IMR-90 (cell line): ENCODE data around the gene METTL5. TPM values are rescaled to one million over a fixed set of nuclear protein-coding genes. Genes with fewer than 3 reads are reported as not detected.

Experiments
- ATAC-seq: fragments of 200-7000 bp; cut with Tn5 transposase; 2 replicates; pipeline ENCODE4 v1.9.1; 2020; ENCODE audit warnings: low read depth, mild to moderate bottlenecking, moderate library complexity
- BruUV-seq: library from RNA; stranded (reverse); fragments of 400-500 nt; replicated peaks from 2 replicates; lab custom pipeline; 2021; lab: Mats Ljungman, UMichigan
- CTCF ChIA-PET: fragments of 300-600 bp; formaldehyde crosslinking; extraction: SDS; loops from one replicate; lab custom pipeline; 2021; ENCODE audit warnings: antibody characterized with exemption; lab: Yijun Ruan, JAX
- POLR2A ChIA-PET: fragments of 300-600 bp; sonication (Branson Sonifier 250); formaldehyde crosslinking; loops from one replicate; lab custom pipeline; 2022; ENCODE audit warnings: antibody characterized with exemption; ENCODE audit not compliant: unreplicated experiment; lab: Charles Lee
- DNase-seq: peaks from one replicate; pipeline ENCODE4 v3.0.0; 2013
- H2AFZ ChIP-seq: replicated peaks from 2 replicates; pipeline ENCODE3; 2013; ENCODE audit warnings: low read length, mild to moderate bottlenecking; ENCODE audit not compliant: poor library complexity
- H2AK5ac ChIP-seq: 2 replicates; pipeline ENCODE4 v1.6.1; 2013; ENCODE audit warnings: low read depth, low read length, inconsistent platforms
- H2AK9ac ChIP-seq: replicated peaks from 2 replicates; pipeline ENCODE3; 2013; ENCODE audit warnings: mild to moderate bottlenecking, low read depth, low read length, moderate library complexity; ENCODE audit not compliant: poor library complexity
- H2BK120ac ChIP-seq: 2 replicates; pipeline ENCODE4 v1.6.1; 2013; ENCODE audit warnings: low read depth, low read length, inconsistent platforms
- H2BK15ac ChIP-seq: 3 replicates; pipeline ENCODE4 v1.6.1; 2013; ENCODE audit warnings: low read depth, low read length, inconsistent platforms
- H2BK20ac ChIP-seq: 2 replicates; pipeline ENCODE4 v1.6.1; 2013; ENCODE audit warnings: low read depth, mild to moderate bottlenecking, inconsistent platforms, low read length, moderate library complexity
- H2BK5ac ChIP-seq: 2 replicates; pipeline ENCODE4 v1.6.1; 2013; ENCODE audit warnings: mild to moderate bottlenecking, low read depth, low read length, inconsistent platforms; ENCODE audit not compliant: poor library complexity, severe bottlenecking
- H3K14ac ChIP-seq: replicated peaks from 2 replicates; pipeline ENCODE4 v1.6.1; 2013; ENCODE audit warnings: low read depth, low read length, inconsistent platforms
- H3K18ac ChIP-seq: 2 replicates; pipeline ENCODE4 v1.6.1; 2013; ENCODE audit warnings: low read depth, low read length, control low read depth
- H3K23ac ChIP-seq: 2 replicates; pipeline ENCODE4 v1.6.1; 2013; ENCODE audit warnings: low read depth, low read length, inconsistent platforms
- H3K27ac ChIP-seq: 2 replicates; pipeline ENCODE4 v1.5.1; 2013; ENCODE audit warnings: mild to moderate bottlenecking, control low read depth, low read length; ENCODE audit not compliant: insufficient read depth
- H3K27me3 ChIP-seq: 2 replicates; pipeline ENCODE4 v1.6.1; 2013; ENCODE audit warnings: low read length; ENCODE audit not compliant: control insufficient read depth, insufficient read depth
- H3K36me3 ChIP-seq: 2 replicates; pipeline ENCODE4 v1.6.1; 2013; ENCODE audit warnings: low read length, mixed read lengths; ENCODE audit not compliant: control insufficient read depth, insufficient read depth
- H3K4ac ChIP-seq: 2 replicates; pipeline ENCODE4 v1.6.1; 2013; ENCODE audit warnings: low read depth, low read length, inconsistent platforms
- H3K4me1 ChIP-seq: 2 replicates; pipeline ENCODE4 v1.6.1; 2013; ENCODE audit warnings: low read length, mixed read lengths; ENCODE audit not compliant: control insufficient read depth, insufficient read depth
- H3K4me2 ChIP-seq: 2 replicates; pipeline ENCODE4 v1.6.1; 2013; ENCODE audit warnings: low read depth, mild to moderate bottlenecking, control low read depth, low read length, moderate library complexity
- H3K4me3 ChIP-seq: 2 replicates; pipeline ENCODE4 v1.5.1; 2013; ENCODE audit warnings: low read depth, mild to moderate bottlenecking, control low read depth, low read length, moderate library complexity; ENCODE audit not compliant: insufficient read depth
- H3K56ac ChIP-seq: 2 replicates; pipeline ENCODE4 v1.6.1; 2013; ENCODE audit warnings: low read length, inconsistent platforms; ENCODE audit not compliant: insufficient read depth; ENCODE audit errors: extremely low read depth
- H3K79me1 ChIP-seq, 2 experiments: 2 replicates each; pipeline ENCODE4 v1.6.1; 2013; ENCODE audit warnings: low read length in 2 of 2, inconsistent platforms in 1 of 2, low read depth in 1 of 2
- H3K9ac ChIP-seq: 2 replicates; pipeline ENCODE4 v1.6.1; 2013; ENCODE audit warnings: low read depth, low read length, control low read depth
- H3K9me1 ChIP-seq: 2 replicates; pipeline ENCODE4 v1.6.1; 2013; ENCODE audit warnings: low read length, inconsistent platforms; ENCODE audit not compliant: insufficient read depth
- H3K9me3 ChIP-seq: 2 replicates; pipeline ENCODE4 v1.6.1; 2013; ENCODE audit warnings: low read length; ENCODE audit not compliant: control insufficient read depth, insufficient read depth
- H4K20me1 ChIP-seq: 2 replicates; pipeline ENCODE4 v1.6.1; 2013; ENCODE audit warnings: low read length, inconsistent platforms; ENCODE audit not compliant: insufficient read depth
- H4K5ac ChIP-seq: 2 replicates; pipeline ENCODE4 v1.6.1; 2013; ENCODE audit warnings: mild to moderate bottlenecking, low read depth, low read length, control low read depth
- H4K8ac ChIP-seq, 2 experiments: 2 replicates each; pipeline ENCODE4 v1.6.1; 2013; ENCODE audit warnings: low read depth in 2 of 2, low read length in 2 of 2, control low read depth in 1 of 2, inconsistent platforms in 1 of 2
- H4K91ac ChIP-seq: 2 replicates; pipeline ENCODE4 v1.6.1; 2013; ENCODE audit warnings: low read depth, low read length, inconsistent platforms; ENCODE audit not compliant: insufficient read depth
- BHLHE40 ChIP-seq: fragments of 150-350 bp; IDR thresholded peaks from 2 replicates; pipeline ENCODE4 v1.6.1; 2016; ENCODE audit warnings: mild to moderate bottlenecking, low read depth, low read length
- CEBPB ChIP-seq: IDR thresholded peaks from 2 replicates; pipeline ENCODE4 v1.6.1; 2012; ENCODE audit warnings: low read depth, low read length, improper control_type of control experiment
- MXI1 ChIP-seq: IDR thresholded peaks from 2 replicates; pipeline ENCODE4 v1.6.1; 2012; ENCODE audit warnings: low read depth, mild to moderate bottlenecking, low read length, moderate library complexity, borderline replicate concordance
- RCOR1 ChIP-seq: IDR thresholded peaks from 2 replicates; pipeline ENCODE4 v1.6.1; 2012; ENCODE audit warnings: mild to moderate bottlenecking, low read length, improper control_type of control experiment; ENCODE audit not compliant: insufficient replicate concordance
- WGBS, 2 experiments: methylation state at CpG; one replicate each; pipeline versions ENCODE4 v1.1.5 to v1.1.7; 2013; ENCODE audit warnings: missing lambda C conversion rate in 2 of 2; ENCODE audit not compliant: insufficient read length in 1 of 2; ENCODE audit errors: extremely low coverage in 2 of 2; 5-methylcytosine and 5-hydroxymethylcytosine counted together
- dilution Hi-C: fragments of 300-500 bp; cut with HindIII; formaldehyde crosslinking; loops from one replicate; pipeline ENCODE4 v1.14.3; 2018; ENCODE audit warnings: low sequenced_read_pairs; ENCODE audit not compliant: unreplicated experiment
- in situ Hi-C: fragments of 300-500 bp; cut with MboI; formaldehyde crosslinking; loops from 3 replicates; pipeline ENCODE4 v1.14.3; 2019; ENCODE audit warnings: low sequenced_read_pairs, inconsistent platforms, mixed read lengths
- intact Hi-C: fragments of 100-400 bp; cut with micrococcal nuclease; formaldehyde crosslinking; loops from 2 replicates; pipeline ENCODE4 v1.10.0; 2022
- polyA plus RNA-seq, 3 experiments: library from polyadenylated mRNA; depleted of rRNA; stranded (reverse); fragments of >200 nt; gene quantifications; 2 replicates each; pipeline ENCODE4 v1.2.3, GENCODE V29; 2012; ENCODE audit warnings: low replicate concordance in 1 of 3
- total RNA-seq: library from RNA; depleted of rRNA; stranded (reverse); fragments of >200 nt; gene quantifications from 2 replicates; pipeline ENCODE4 v1.2.3, GENCODE V29; 2012
- TF ChIP-seq, protein P1 (sequence below): conservative IDR thresholded peaks from 2 replicates; pipeline ENCODE4 v1.5.1; 2012; ENCODE audit warnings: mild to moderate bottlenecking, low read depth, low read length, improper control_type of control experiment

The METTL5 gene
- total and polyA plus RNA-seq, 2 of the 4 experiments (the other 2 are of a cell fraction), result 38.3 to 49.8 TPM

- TF ChIP-seq, protein P1, sequence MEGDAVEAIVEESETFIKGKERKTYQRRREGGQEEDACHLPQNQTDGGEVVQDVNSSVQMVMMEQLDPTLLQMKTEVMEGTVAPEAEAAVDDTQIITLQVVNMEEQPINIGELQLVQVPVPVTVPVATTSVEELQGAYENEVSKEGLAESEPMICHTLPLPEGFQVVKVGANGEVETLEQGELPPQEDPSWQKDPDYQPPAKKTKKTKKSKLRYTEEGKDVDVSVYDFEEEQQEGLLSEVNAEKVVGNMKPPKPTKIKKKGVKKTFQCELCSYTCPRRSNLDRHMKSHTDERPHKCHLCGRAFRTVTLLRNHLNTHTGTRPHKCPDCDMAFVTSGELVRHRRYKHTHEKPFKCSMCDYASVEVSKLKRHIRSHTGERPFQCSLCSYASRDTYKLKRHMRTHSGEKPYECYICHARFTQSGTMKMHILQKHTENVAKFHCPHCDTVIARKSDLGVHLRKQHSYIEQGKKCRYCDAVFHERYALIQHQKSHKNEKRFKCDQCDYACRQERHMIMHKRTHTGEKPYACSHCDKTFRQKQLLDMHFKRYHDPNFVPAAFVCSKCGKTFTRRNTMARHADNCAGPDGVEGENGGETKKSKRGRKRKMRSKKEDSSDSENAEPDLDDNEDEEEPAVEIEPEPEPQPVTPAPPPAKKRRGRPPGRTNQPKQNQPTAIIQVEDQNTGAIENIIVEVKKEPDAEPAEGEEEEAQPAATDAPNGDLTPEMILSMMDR, result peak; percentile 68
- TF ChIP-seq CEBPB (no peak), BHLHE40 (no peak), MXI1 (no peak)
These were observed 57.3 kb downstream of the METTL5 start (continued) for GRCh38 chr2:169767243-169767888.

- Histone ChIP-seq H3K4me3 (no peak overlapping the region), H2AK5ac (no peak overlapping the region), H2BK15ac (no peak overlapping the region), H3K18ac (no peak overlapping the region), H3K9me1 (no peaks in the 10 kb centered on the region), H3K27me3 (peaks cover 10% of the 10 kb centered on the region), H3K23ac (no peak overlapping the region), H3K27ac (no peak overlapping the region), H2BK5ac (no peak overlapping the region), H3K4me2 (no peak overlapping the region), H3K9ac (no peak overlapping the region), H4K91ac (no peak overlapping the region), H3K79me1 (no peaks in the 10 kb centered on the region), H4K20me1 (no peaks in the 10 kb centered on the region), H3K4ac (no peak overlapping the region), H2AFZ (no peak overlapping the region), H3K56ac (no peak overlapping the region), H3K14ac (no peak overlapping the region), H2AK9ac (no peak overlapping the region), H3K4me1 (no peaks in the 10 kb centered on the region), H2BK120ac (no peak overlapping the region), H2BK20ac (no peak overlapping the region), H4K8ac (no peak overlapping the region), H4K5ac (no peak overlapping the region), H3K9me3 (peaks cover 2% of the 10 kb centered on the region; the same call in 1 of the 2 replicates), H3K36me3 (no peaks in the 10 kb centered on the region)
- POLR2A ChIA-PET, result no interaction called here
- peak; percentile 78 for DNase-seq
- BruUV-seq, result no TSS peak
- intact Hi-C loops (no loop called here), dilution Hi-C loops (no loop called here), in situ Hi-C loops (no loop called here)
- ATAC-seq, result no peak
- no peak for TF ChIP-seq MXI1
- TF ChIP-seq, protein P1, result no peak
- no peak for TF ChIP-seq RCOR1
- CTCF ChIA-PET, result interaction anchor here (1.2 kb wide), 1 partner anchor 72 kb away, joined by 3 read pairs; no protein-coding TSS in a partner anchor
- WGBS, 2 experiments, result 92% methylated on average over 2 of the region's 6 CpGs; no CpG with 5 or more reads in 1 of the 2 experiments
These were observed 59.2 kb downstream of the METTL5 start for GRCh38 chr2:169765523-169765922.
